Heart right ventricle (tissue), 16 donors: ENCODE results near the gene GLT8D2. TPM values are rescaled to one million over a fixed set of nuclear protein-coding genes. Genes with fewer than 3 reads are reported as not detected.

Experiments used
- ATAC-seq, 8 donors: fragments of 200-7000 bp; cut with Tn5 transposase; one replicate each; pipeline ENCODE4 v1.9.1; 2020; ENCODE audit warnings: mild to moderate bottlenecking in 8 of 8, moderate library complexity in 8 of 8, moderate number of reproducible peaks in 1 of 8
- DNase-seq, 2 donors: peaks; one replicate each; pipeline ENCODE4 v3.0.0-alpha.2; 2020
- H3K27ac ChIP-seq, 10 donors: fragments of 200-600 bp; sonication (generic) in 2 of 10; one replicate each; pipeline versions ENCODE4 v1.5.0 to v1.8.0; 2020 to 2022; ENCODE audit warnings: mild to moderate bottlenecking in 3 of 10
- H3K27me3 ChIP-seq, 7 donors: fragments of 200-600 bp; one replicate each; pipeline ENCODE4 v1.8.0; 2021 to 2022; ENCODE audit warnings: mild to moderate bottlenecking in 2 of 7
- H3K36me3 ChIP-seq, 9 donors: fragments of 200-600 bp; sonication (generic) in 1 of 9; one replicate each; pipeline versions ENCODE4 v1.5.0 to v1.8.0; 2020 to 2022; ENCODE audit warnings: mild to moderate bottlenecking in 2 of 9
- H3K4me1 ChIP-seq, 9 donors: fragments of 200-600 bp; sonication (generic) in 1 of 9; one replicate each; pipeline versions ENCODE4 v1.5.0 to v1.8.0; 2020 to 2022; ENCODE audit warnings: mild to moderate bottlenecking in 4 of 9
- H3K4me3 ChIP-seq, 10 donors: fragments of 200-600 bp; sonication (generic) in 2 of 10; one replicate each; pipeline versions ENCODE4 v1.5.0 to v1.8.0; 2020 to 2022; ENCODE audit warnings: mild to moderate bottlenecking in 7 of 10, moderate library complexity in 2 of 10
- H3K9me3 ChIP-seq, 11 donors: fragments of 200-600 bp in 10 of 11; sonication (generic) in 2 of 11; one replicate each; pipeline versions ENCODE4 v1.5.0 to v1.8.0; 2013 to 2022; ENCODE audit warnings: mild to moderate bottlenecking in 2 of 11, control low read depth in 1 of 11, moderate library complexity in 1 of 11
- CTCF ChIP-seq, 9 donors: fragments of 200-600 bp; sonication (generic) in 2 of 9; IDR thresholded peaks; one replicate each; pipeline versions ENCODE4 v1.5.0 to v1.8.0; 2021 to 2022; ENCODE audit warnings: antibody characterized with exemption in 9 of 9, mild to moderate bottlenecking in 5 of 9, moderate library complexity in 1 of 9
- WGBS, 2 donors: extraction: QIAGEN DNeasy Blood & Tissue Kit; methylation state at CpG; one replicate each; pipeline ENCODE4 v1.1.7; 2013; ENCODE audit warnings: inconsistent platforms in 1 of 2; 5-methylcytosine and 5-hydroxymethylcytosine counted together
- intact Hi-C, 10 donors: fragments of 100-400 bp; cut with DNase I; formaldehyde crosslinking; loops; one replicate each; pipeline versions ENCODE4 v1.11.1 to v1.14.2; 2022
- polyA plus RNA-seq, 2 donors: library from polyadenylated mRNA; stranded (reverse); fragments of 200-250 nt; gene quantifications; one replicate each; pipeline ENCODE4 v1.2.3, GENCODE V29; 2013
- total RNA-seq, 10 donors: library from RNA; stranded (reverse); fragmentation: NEBNext Ultra II Directional in 3 of 10; extraction: Animal tissue kit (Norgen Biotek cat#: 25700) in 3 of 10; gene quantifications; one replicate each; pipeline versions ENCODE4 v1.2.1 to v1.2.4, GENCODE V29; 2021 to 2023
- donor health status: Arrhythmogenic right ventricular cardiomyopathy.
- donor health status: ischemic (EF 13 %, LVEDD 7.1; RV severe dilation, severe dysfunction).
- donor health status: healthy with polysubstance abuse.
- donor health status: DM: no; HTN: yes; CAD: no.
- donor health status: DM: no; HTN: no; CAD: no.
- donor health status: ischemic (EF 25% LVEDD 6.9; RV normal size, moderate dysfunction).
- donor health status: ischemic (EF 25% LVEDD 5.7; RV mildly dilated, moderate dysfunction).
- donor health status: healthy.
- donor health status: DM: yes; HTN: yes; CAD: no.
- donor health status: Ischemic cardiomyopathy.
- donor health status: ischemic (EF 35%, LVEDD 5.7; RV mildly dilated, moderate dysfunction).
- donor health status: nonischemic (EF 11% LVEDD 7.7; RV severe dilation, severe dysfunction).
- donor health status: DM: yes; HTN: yes; CAD: no.
- donor health status: PGD.
- donor health status: ischemic (EF 29% LVEDD 5.4; RV normal size, mild dysfunction).
- donor health status: nonischemic (EF 23%, LVEDD 6.1; RV moderate dilation, normal function).

The GLT8D2 gene
- total and polyA plus RNA-seq, 12 donors = 3.5 to 16.0 (median 7.8) TPM

GRCh38 chr12:104026841-104027599 lies 23.0 kb downstream of the GLT8D2 start:
- WGBS, 2 donors = 39 to 41% methylated on average over 5 of the region's 5 CpGs
- TF ChIP-seq CTCF (IDR thresholded peaks at IDR 0.05) = no peak
- no peaks in the 10 kb centered on the region for H3K36me3 ChIP-seq
- peaks cover 0 to 18% (median 0%) of the 10 kb centered on the region in 9 donors for H3K4me1 ChIP-seq
- peaks cover 0 to 14% (median 0%) of the 10 kb centered on the region in 11 donors for H3K9me3 ChIP-seq
- ATAC-seq (peak in 6 of 8 donors; percentile 46 to 85 (median 60)), DNase-seq (no peak)
- no peaks in the 10 kb centered on the region for H3K27me3 ChIP-seq
- no peak overlapping the region for H3K4me3 ChIP-seq
- intact Hi-C loops = no loop called here
- H3K27ac ChIP-seq = peak overlapping the region in 1 of 10 donors; percentile 23

GRCh38 chr12:104025771-104026170 lies 24.2 kb downstream of the GLT8D2 start:
- ATAC-seq (no peak), DNase-seq (no peak)
- H3K27me3 ChIP-seq = no peaks in the 10 kb centered on the region
- WGBS, 2 donors = 96% methylated on average over 2 of the region's 2 CpGs
- no peaks in the 10 kb centered on the region for H3K36me3 ChIP-seq
- intact Hi-C loops = no loop called here
- no peak overlapping the region for H3K27ac ChIP-seq
- no peak overlapping the region for H3K4me3 ChIP-seq
- TF ChIP-seq CTCF (IDR thresholded peaks at IDR 0.05) = no peak
- peaks cover 0 to 18% (median 0%) of the 10 kb centered on the region in 9 donors for H3K4me1 ChIP-seq
- peaks cover 0 to 14% (median 0%) of the 10 kb centered on the region in 11 donors for H3K9me3 ChIP-seq

- DNase-seq = no peak
- Histone ChIP-seq H3K27me3 (no peaks in the 10 kb centered on the region), H3K36me3 (no peaks in the 10 kb centered on the region), H3K9me3 (peaks cover 0 to 14% (median 0%) of the 10 kb centered on the region in 11 donors), H3K4me1 (peaks cover 0 to 18% (median 0%) of the 10 kb centered on the region in 9 donors), H3K27ac (no peak overlapping the region), H3K4me3 (no peak overlapping the region)
- 91 to 94% methylated on average over 6 of the region's 6 CpGs for WGBS, 2 donors
- intact Hi-C loops = no loop called here
- ATAC-seq = no peak
- no peak for TF ChIP-seq CTCF (IDR thresholded peaks at IDR 0.05)
Measured at GRCh38 chr12:104024348-104024747, 25.6 kb downstream of the GLT8D2 start.

- no peak overlapping the region for H3K4me3 ChIP-seq
- no peak overlapping the region for H3K27ac ChIP-seq
- no peaks in the 10 kb centered on the region for H3K36me3 ChIP-seq
- 45 to 67% methylated on average over 2 of the region's 2 CpGs for WGBS, 2 donors
- peaks cover 0 to 18% (median 0%) of the 10 kb centered on the region in 9 donors for H3K4me1 ChIP-seq
- no peaks in the 10 kb centered on the region for H3K27me3 ChIP-seq
- DNase-seq (no peak), ATAC-seq (no peak)
- TF ChIP-seq CTCF (IDR thresholded peaks at IDR 0.05) = no peak
- intact Hi-C loops = no loop called here
- peaks cover 0 to 14% (median 0%) of the 10 kb centered on the region in 11 donors for H3K9me3 ChIP-seq
Measured at GRCh38 chr12:104023710-104024109, 26.3 kb downstream of the GLT8D2 start.
